GM10248 (cell line): ENCODE results near the gene DLL4.

Source experiments
- CTCF ChIA-PET: fragments of 300-600 bp; sonication (Branson Sonifier 250); formaldehyde crosslinking; extraction: SDS; loops from one replicate; lab custom pipeline; 2021; ENCODE audit warnings: antibody characterized with exemption; lab: Yijun Ruan, JAX
- POLR2A ChIA-PET: fragments of 350-650 bp; sonication (Branson Sonifier 250); formaldehyde crosslinking; extraction: SDS; loops from one replicate; lab custom pipeline; 2020; ENCODE audit warnings: antibody characterized with exemption; lab: Yijun Ruan, JAX
- DNase-seq: peaks from one replicate; pipeline ENCODE4 v3.0.0; 2012; ENCODE audit errors: extremely low spot score
- TF ChIP-seq, protein P1 (sequence below): IDR thresholded peaks from 2 replicates; pipeline ENCODE4 v1.5.1; 2012; ENCODE audit warnings: mild to moderate bottlenecking, low read depth; ENCODE audit errors: extremely low read depth, missing control alignments, control extremely low read depth

DLL4 gene

DNA sequence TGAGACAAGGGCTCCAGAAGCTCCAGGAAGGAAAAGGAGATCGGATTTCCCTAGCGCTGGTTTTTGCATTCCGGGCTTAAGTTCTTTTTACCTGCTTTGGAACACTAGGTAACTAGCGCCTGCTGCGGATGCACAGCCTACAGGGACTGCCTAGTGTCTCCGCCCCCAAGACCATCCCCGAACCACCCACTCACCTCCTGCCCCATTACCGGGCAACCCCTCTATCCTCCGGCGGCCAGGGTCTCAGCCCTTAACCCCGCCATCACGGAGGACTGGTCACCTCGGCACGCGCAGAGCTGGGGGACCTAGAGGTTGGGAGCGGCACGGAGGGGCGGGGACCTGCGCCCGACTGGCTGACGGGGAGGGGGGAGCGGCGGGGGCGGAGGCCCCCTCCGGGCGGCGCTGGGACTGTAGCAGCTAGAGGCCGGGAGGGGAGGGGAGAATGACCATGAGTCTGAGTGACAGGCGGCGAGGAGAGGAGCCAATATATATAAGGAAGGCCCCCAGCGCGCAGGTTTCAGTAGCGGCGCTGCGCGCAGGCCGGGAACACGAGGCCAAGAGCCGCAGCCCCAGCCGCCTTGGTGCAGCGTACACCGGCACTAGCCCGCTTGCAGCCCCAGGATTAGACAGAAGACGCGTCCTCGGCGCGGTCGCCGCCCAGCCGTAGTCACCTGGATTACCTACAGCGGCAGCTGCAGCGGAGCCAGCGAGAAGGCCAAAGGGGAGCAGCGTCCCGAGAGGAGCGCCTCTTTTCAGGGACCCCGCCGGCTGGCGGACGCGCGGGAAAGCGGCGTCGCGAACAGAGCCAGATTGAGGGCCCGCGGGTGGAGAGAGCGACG is at the start of gene DLL4:
TSS of gene DLL4 (plus strand) at position 520 of the 839 bp plus-strand sequence. CDS start 329 bp downstream, outside the sequence.
- ChIA-PET POLR2A (interaction anchor here (0.9 to 1.7 kb wide), 2 partner anchors 24 to 90 kb away, joined by 3 to 4 read pairs; partner anchors contain the start of gene CHAC1), CTCF (interaction anchor here (0.9 to 13.4 kb wide), 8 partner anchors 11 to 93 kb away, joined by 3 to 167 read pairs (median 26); partner anchors contain the start of gene VPS18)
- TF ChIP-seq, protein P1, sequence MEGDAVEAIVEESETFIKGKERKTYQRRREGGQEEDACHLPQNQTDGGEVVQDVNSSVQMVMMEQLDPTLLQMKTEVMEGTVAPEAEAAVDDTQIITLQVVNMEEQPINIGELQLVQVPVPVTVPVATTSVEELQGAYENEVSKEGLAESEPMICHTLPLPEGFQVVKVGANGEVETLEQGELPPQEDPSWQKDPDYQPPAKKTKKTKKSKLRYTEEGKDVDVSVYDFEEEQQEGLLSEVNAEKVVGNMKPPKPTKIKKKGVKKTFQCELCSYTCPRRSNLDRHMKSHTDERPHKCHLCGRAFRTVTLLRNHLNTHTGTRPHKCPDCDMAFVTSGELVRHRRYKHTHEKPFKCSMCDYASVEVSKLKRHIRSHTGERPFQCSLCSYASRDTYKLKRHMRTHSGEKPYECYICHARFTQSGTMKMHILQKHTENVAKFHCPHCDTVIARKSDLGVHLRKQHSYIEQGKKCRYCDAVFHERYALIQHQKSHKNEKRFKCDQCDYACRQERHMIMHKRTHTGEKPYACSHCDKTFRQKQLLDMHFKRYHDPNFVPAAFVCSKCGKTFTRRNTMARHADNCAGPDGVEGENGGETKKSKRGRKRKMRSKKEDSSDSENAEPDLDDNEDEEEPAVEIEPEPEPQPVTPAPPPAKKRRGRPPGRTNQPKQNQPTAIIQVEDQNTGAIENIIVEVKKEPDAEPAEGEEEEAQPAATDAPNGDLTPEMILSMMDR, result no peak
- peak; percentile 63 for DNase-seq

DNA sequence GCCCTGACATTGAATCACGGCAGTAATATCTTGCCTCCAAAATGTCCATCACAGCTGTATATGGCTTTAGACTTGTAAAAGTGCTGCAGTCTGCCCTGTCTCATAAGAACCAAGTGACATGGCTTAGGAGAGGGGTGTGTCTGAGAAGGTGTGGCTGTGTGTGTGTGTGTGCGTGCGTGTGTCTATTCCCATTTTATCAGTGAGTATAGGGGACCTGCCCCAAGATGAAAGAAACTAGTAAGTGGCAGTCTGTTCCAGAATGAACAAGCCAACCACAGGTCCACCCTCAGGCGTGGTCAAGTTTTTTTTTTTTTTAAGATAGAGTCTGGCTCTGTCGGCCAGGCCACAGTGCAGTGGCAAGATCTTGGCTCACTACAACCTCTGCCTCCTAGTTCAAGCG is 49.5 kb upstream of the DLL4 start:
- TF ChIP-seq, protein P1, result no peak
- ChIA-PET POLR2A (interaction anchor here (0.6 to 0.7 kb wide), 2 partner anchors 9 to 181 kb away, joined by 3 read pairs; no protein-coding TSS in a partner anchor), CTCF (interaction anchor here (4.0 to 17.9 kb wide), 3 partner anchors 9 to 15 kb away, joined by 25 to 294 read pairs (median 43); partner anchors contain the start of genes RHOV and VPS18)
- no peak for DNase-seq

DNA sequence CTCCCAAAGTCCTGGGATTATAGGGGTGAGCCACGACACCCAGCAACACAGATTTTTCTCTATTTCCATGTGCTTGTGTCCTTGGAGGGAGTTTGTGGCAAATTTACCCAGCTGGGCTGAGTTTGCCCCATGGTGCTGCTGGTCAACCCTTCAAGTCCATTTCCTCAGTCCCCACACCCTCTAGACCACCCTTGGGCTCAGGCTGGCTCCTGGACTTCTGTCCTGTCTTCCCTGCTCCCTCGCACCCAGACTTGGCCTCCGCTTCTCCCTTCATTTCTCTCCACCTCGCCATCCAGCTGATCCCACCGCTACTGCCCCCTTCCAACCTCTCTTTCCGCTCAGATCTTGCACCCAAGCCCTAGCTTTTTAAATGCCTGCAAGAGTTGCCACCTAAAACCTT is 47.8 kb upstream of the DLL4 start:
- POLR2A ChIA-PET, result no interaction called here
- CTCF ChIA-PET, result interaction anchor here (0.9 to 17.9 kb wide), 6 partner anchors 9 to 303 kb away, joined by 3 to 294 read pairs (median 18); partner anchors contain the start of genes RHOV and VPS18
- TF ChIP-seq, protein P1, result no peak
- DNase-seq, result no peak

DNA sequence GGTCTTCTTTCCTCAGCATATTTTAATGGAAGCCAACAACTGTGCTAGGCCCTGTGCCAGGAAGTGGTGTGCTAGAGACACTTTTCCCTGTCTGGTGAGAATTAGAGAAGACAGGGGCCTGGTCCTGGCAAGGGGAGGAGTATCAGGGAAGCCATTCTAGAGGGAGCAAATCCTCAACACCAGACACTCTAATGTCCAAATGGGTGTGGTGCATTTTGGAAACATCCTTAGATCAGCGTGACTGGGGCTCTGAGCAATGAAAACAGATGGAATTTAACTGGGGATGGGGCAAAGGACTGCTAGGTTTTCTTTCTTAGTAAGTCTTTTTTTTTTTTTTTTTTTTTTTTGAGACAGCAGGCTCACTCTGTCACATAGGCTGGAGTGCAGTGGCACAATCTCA is 42.6 kb upstream of the DLL4 start:
- ChIA-PET CTCF (interaction anchor here (1.3 to 3.9 kb wide), 3 partner anchors 8 to 19 kb away, joined by 3 to 38 read pairs (median 15); partner anchors contain the start of genes RHOV and VPS18), POLR2A (no interaction called here)
- TF ChIP-seq, protein P1, result no peak
- no peak for DNase-seq

DNA sequence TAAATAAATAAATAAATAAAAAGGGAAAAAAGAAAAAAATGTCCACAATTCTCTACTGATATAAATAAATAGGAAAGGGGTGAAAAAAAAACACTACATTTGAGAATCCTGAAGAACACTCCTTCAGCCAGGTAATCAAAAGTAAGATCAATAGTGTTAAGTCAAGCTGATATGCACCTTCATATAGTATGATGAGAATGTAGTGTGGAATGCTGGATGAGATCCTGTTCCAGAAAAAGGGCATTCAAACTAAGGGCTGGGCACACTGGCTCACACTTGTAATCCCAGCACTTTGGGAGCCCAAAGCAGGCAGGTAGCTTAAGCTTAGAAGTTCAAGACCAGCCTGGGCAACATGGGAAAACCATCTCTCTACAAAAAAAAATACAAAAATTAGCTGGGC is 40.0 kb upstream of the DLL4 start:
- DNase-seq, result no peak
- TF ChIP-seq, protein P1, result no peak
- ChIA-PET CTCF (interaction anchor here (1.0 to 5.8 kb wide), 5 partner anchors 13 to 296 kb away, joined by 3 to 294 read pairs (median 3); partner anchors contain the start of genes GCHFR and RHOV), POLR2A (no interaction called here)

DNA sequence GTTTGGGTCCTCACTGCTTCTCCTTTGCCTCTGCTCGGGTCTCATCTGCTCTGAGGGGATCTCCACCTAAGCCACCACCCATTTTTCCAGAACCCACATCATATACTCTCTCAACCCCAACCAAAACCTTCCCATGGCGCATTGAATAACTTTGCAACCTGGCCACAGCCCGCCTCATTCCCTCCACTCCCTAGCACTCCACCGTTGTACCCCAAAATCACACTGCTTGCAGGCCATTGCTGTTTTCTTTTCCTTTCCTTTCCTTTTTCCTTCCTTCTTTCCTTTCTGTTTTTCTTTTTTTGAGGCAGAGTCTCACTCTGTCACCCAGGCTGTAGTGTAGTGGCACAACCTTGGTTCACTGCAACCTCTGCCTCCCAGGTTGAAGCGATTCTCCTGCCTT is 38.0 kb upstream of the DLL4 start:
- TF ChIP-seq, protein P1, result no peak
- ChIA-PET CTCF (interaction anchor here (1.0 to 5.8 kb wide), 13 partner anchors 12 to 369 kb away, joined by 3 to 294 read pairs (median 5); partner anchors contain the start of genes GCHFR and RHOV), POLR2A (interaction anchor here (1.1 kb wide), 3 partner anchors 17 to 20 kb away, joined by 7 to 12 read pairs (median 7); partner anchors contain the start of gene RHOV)
- DNase-seq, result no peak
